Ovary (tissue), 3 donors: ENCODE data around the gene SPINT2.
"Not testable (repeated sequence)": the region's sequence is repeated elsewhere in the genome, so short reads cannot be mapped to it uniquely, and the experiment has no call there.

Source experiments
- EP300 ChIP-seq: sonication (generic); formaldehyde crosslinking; IDR thresholded peaks from one replicate; pipeline ENCODE4 v1.6.1; 2017; ENCODE audit warnings: antibody characterized with exemption
- POLR2A ChIP-seq: fragments of 450-650 bp; IDR thresholded peaks from one replicate; pipeline ENCODE4 v1.6.1; 2017; ENCODE audit warnings: antibody characterized with exemption, mild to moderate bottlenecking, moderate library complexity
- TF ChIP-seq, protein P1 (sequence below), 3 donors: fragments of 450-650 bp in 2 of 3; fragments of 200-600 bp in 1 of 3; IDR thresholded peaks; one replicate each; pipeline versions ENCODE4 v1.5.1 to v1.8.0; 2016 to 2022; ENCODE audit warnings: antibody characterized with exemption in 3 of 3, mild to moderate bottlenecking in 1 of 3
- donor health status: DM: no; HTN: no; CAD: no.

DNA sequence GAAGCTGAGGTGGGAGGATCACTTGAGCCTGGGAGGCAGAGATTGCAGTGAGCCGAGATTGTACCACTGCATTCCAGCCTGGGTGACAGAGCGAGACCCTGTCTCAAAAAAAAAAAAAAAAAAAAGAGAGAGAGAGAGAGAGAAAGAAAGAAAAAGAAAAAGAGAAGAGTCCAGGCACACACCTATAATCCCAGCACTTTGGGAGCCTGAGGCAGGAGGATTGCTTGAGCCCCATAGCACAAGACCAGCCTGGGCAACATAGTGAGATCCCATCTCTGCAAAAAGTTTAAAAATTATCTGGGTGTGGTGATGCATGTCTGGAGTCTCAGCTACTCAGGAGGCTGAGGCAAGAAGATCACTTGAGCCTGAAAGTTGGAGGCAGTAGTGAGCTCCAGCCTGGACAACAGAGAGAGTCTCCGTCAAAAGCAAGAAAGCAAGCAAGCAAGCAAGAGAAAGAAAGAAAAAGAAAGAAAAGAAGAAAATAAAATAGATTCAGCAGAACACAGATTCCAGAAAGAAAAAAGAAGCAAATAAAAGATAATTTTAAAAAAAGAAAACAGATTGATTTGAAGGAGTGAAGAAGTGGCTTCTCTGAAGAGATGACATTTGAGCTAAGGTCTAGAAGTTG is 33.8 kb upstream of the SPINT2 start:
- not testable (repeated sequence) for TF ChIP-seq POLR2A, EP300
- TF ChIP-seq, protein P1, sequence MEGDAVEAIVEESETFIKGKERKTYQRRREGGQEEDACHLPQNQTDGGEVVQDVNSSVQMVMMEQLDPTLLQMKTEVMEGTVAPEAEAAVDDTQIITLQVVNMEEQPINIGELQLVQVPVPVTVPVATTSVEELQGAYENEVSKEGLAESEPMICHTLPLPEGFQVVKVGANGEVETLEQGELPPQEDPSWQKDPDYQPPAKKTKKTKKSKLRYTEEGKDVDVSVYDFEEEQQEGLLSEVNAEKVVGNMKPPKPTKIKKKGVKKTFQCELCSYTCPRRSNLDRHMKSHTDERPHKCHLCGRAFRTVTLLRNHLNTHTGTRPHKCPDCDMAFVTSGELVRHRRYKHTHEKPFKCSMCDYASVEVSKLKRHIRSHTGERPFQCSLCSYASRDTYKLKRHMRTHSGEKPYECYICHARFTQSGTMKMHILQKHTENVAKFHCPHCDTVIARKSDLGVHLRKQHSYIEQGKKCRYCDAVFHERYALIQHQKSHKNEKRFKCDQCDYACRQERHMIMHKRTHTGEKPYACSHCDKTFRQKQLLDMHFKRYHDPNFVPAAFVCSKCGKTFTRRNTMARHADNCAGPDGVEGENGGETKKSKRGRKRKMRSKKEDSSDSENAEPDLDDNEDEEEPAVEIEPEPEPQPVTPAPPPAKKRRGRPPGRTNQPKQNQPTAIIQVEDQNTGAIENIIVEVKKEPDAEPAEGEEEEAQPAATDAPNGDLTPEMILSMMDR (IDR thresholded peaks at IDR 0.05): not testable (repeated sequence)
